ENCODE results near the gene VCPKMT. TPM values are rescaled to one million over a fixed set of nuclear protein-coding genes. Genes with fewer than 3 reads are reported as not detected.

Gene VCPKMT
- 2.5 TPM for total RNA-seq
- long read RNA-seq, partial matches to known transcripts = 0 of 7 reads
- long read RNA-seq, other reads (novel, unspliced or antisense) = 2 of 7 reads

- intact Hi-C loops (cut with DNase I) = no loop called here
- peak; percentile 100 for ATAC-seq (ENCODE audit: poor library complexity)
- DNase-seq = peak; percentile 98
Observed at GRCh38 chr14:50116181-50116956, at the start of gene VCPKMT. Gene VCPKMT, minus strand, starts transcription at chr14:50116572. Its CDS starts 20 bp downstream, at chr14:50116552.

GRCh38 chr14:50156111-50156510 is 39.7 kb upstream of the VCPKMT start:
- DNase-seq (no peak), ATAC-seq (ENCODE audit: poor library complexity) (no peak)
- intact Hi-C loops (cut with DNase I) = no loop called here

GRCh38 chr14:50148799-50149198 is 32.4 kb upstream of the VCPKMT start:
- DNase-seq (no peak), ATAC-seq (ENCODE audit: poor library complexity) (peak; percentile 38)
- intact Hi-C loops (cut with DNase I) = no loop called here

GRCh38 chr14:50139192-50139591 is 22.8 kb upstream of the VCPKMT start:
- ATAC-seq (ENCODE audit: poor library complexity) = no peak
- DNase-seq = no peak
- intact Hi-C loops (cut with DNase I) = no loop called here

GRCh38 chr14:50127802-50128201 is 11.4 kb upstream of the VCPKMT start:
- ATAC-seq (ENCODE audit: poor library complexity) = no peak
- intact Hi-C loops (cut with DNase I) = no loop called here
- no peak for DNase-seq

- DNase-seq (no peak), ATAC-seq (ENCODE audit: poor library complexity) (no peak)
- intact Hi-C loops (cut with DNase I) = no loop called here
Observed at GRCh38 chr14:50123062-50123461, 6.7 kb upstream of the VCPKMT start.

- no peak for ATAC-seq (ENCODE audit: poor library complexity)
- intact Hi-C loops (cut with DNase I) = no loop called here
- no peak for DNase-seq
Observed at GRCh38 chr14:50122291-50122690, 5.9 kb upstream of the VCPKMT start.

GRCh38 chr14:50121486-50121885 is 5.1 kb upstream of the VCPKMT start:
- intact Hi-C loops (cut with DNase I) = no loop called here
- DNase-seq = no peak
- no peak for ATAC-seq (ENCODE audit: poor library complexity)

GRCh38 chr14:50117456-50117855 is 1.1 kb upstream of the VCPKMT start:
- intact Hi-C loops (cut with DNase I) = no loop called here
- ATAC-seq (ENCODE audit: poor library complexity) (no peak), DNase-seq (no peak)

GRCh38 chr14:50116966-50117365 is 594 bp upstream of the VCPKMT start:
- intact Hi-C loops (cut with DNase I) = no loop called here
- DNase-seq (no peak), ATAC-seq (ENCODE audit: poor library complexity) (no peak)

- ATAC-seq (ENCODE audit: poor library complexity) (no peak), DNase-seq (no peak)
- intact Hi-C loops (cut with DNase I) = no loop called here
Observed at GRCh38 chr14:50113381-50114035, 2.9 kb downstream of the VCPKMT start.

- ATAC-seq (ENCODE audit: poor library complexity) (no peak), DNase-seq (no peak)
- intact Hi-C loops (cut with DNase I) = no loop called here
Observed at GRCh38 chr14:50110323-50111037, 5.9 kb downstream of the VCPKMT start.

- DNase-seq (no peak), ATAC-seq (ENCODE audit: poor library complexity) (no peak)
- intact Hi-C loops (cut with DNase I) = loop anchor here (5.0 kb wide), 1 partner anchor 242 kb away; no protein-coding TSS in a partner anchor
Observed at GRCh38 chr14:50109342-50109741, 7.0 kb downstream of the VCPKMT start.

GRCh38 chr14:50107850-50108249 is 8.5 kb downstream of the VCPKMT start:
- no peak for DNase-seq
- no peak for ATAC-seq (ENCODE audit: poor library complexity)
- intact Hi-C loops (cut with DNase I) = loop anchor here (5.0 kb wide), 1 partner anchor 241 kb away; no protein-coding TSS in a partner anchor

- intact Hi-C loops (cut with DNase I) = loop anchor here (5.0 kb wide), 1 partner anchor 239 kb away; no protein-coding TSS in a partner anchor
- no peak for ATAC-seq (ENCODE audit: poor library complexity)
Observed at GRCh38 chr14:50106178-50106577, 10.2 kb downstream of the VCPKMT start.

GRCh38 chr14:50103558-50103957 is 12.8 kb downstream of the VCPKMT start:
- intact Hi-C loops (cut with DNase I) = no loop called here
- no peak for ATAC-seq (ENCODE audit: poor library complexity)
- DNase-seq = no peak

More at GRCh38 chr14:50106178-50106577, 10.2 kb downstream of the VCPKMT start:
- DNase-seq = no peak

- ATAC-seq (ENCODE audit: poor library complexity) (no peak), DNase-seq (no peak)
- intact Hi-C loops (cut with DNase I) = no loop called here
Observed at GRCh38 chr14:50101417-50101816, 15.0 kb downstream of the VCPKMT start.

GRCh38 chr14:50100805-50101204 is 15.6 kb downstream of the VCPKMT start:
- DNase-seq (no peak), ATAC-seq (ENCODE audit: poor library complexity) (no peak)
- intact Hi-C loops (cut with DNase I) = no loop called here

GRCh38 chr14:50099335-50099734 is 17.0 kb downstream of the VCPKMT start:
- intact Hi-C loops (cut with DNase I) = no loop called here
- no peak for ATAC-seq (ENCODE audit: poor library complexity)

More at GRCh38 chr14:50099335-50099734, 17.0 kb downstream of the VCPKMT start:
- no peak for DNase-seq
